GM12891 (cell line): ENCODE results near the gene SMAD9.

Experiments
- POLR2A ChIP-seq: IDR thresholded peaks from 2 replicates; pipeline ENCODE4 v1.6.1; 2011; ENCODE audit warnings: low read depth, low read length, control low read depth
- POU2F2 ChIP-seq: IDR thresholded peaks from 2 replicates; pipeline ENCODE4 v1.6.1; 2011; ENCODE audit warnings: low read depth, mild to moderate bottlenecking, control low read depth, low read length, moderate library complexity

GRCh38 chr13:36950920-36951319 lies 30.9 kb upstream of the SMAD9 start:
- TF ChIP-seq POLR2A (no peak), POU2F2 (no peak)
